Loucy (cell line): ENCODE data around the gene SPPL3.

ENCODE experiments used
- H2AFZ ChIP-seq: fragments of 200-600 bp; sonication (generic); 2 replicates; pipeline ENCODE4 v1.6.0; 2016; ENCODE audit warnings: antibody characterized with exemption, mild to moderate bottlenecking, low read length, moderate library complexity
- H3F3A ChIP-seq: fragments of 200-600 bp; 2 replicates; pipeline ENCODE4 v1.6.0; 2016; ENCODE audit warnings: antibody characterized with exemption, low read depth, mild to moderate bottlenecking
- H3K27me3 ChIP-seq: fragments of 200-600 bp; sonication (generic); 2 replicates; pipeline ENCODE4 v1.6.1; 2014; ENCODE audit warnings: low read length, mild to moderate bottlenecking; ENCODE audit not compliant: insufficient read depth, poor library complexity, severe bottlenecking
- H3K36me3 ChIP-seq: fragments of 200-600 bp; sonication (generic); 2 replicates; pipeline ENCODE4 v1.6.1; 2016; ENCODE audit warnings: low read length; ENCODE audit not compliant: insufficient read depth
- H3K4me1 ChIP-seq: fragments of 200-600 bp; sonication (generic); 2 replicates; pipeline ENCODE4 v1.5.1; 2014; ENCODE audit warnings: low read length, mild to moderate bottlenecking; ENCODE audit not compliant: insufficient read depth, poor library complexity, severe bottlenecking
- H3K4me2 ChIP-seq: fragments of 200-600 bp; sonication (generic); 2 replicates; pipeline ENCODE4 v1.6.0; 2014; ENCODE audit warnings: antibody characterized with exemption, low read length, low read depth, mild to moderate bottlenecking; ENCODE audit not compliant: poor library complexity, severe bottlenecking
- H3K4me3 ChIP-seq: fragments of 200-600 bp; sonication (generic); 2 replicates; pipeline ENCODE4 v1.5.1; 2014; ENCODE audit warnings: low read length, mild to moderate bottlenecking, mixed read lengths; ENCODE audit not compliant: poor library complexity, severe bottlenecking
- H3K79me2 ChIP-seq: fragments of 200-600 bp; sonication (generic); 2 replicates; pipeline ENCODE4 v1.6.1; 2014; ENCODE audit warnings: low read length; ENCODE audit not compliant: insufficient read depth
- H3K9ac ChIP-seq: fragments of 200-600 bp; sonication (generic); 2 replicates; pipeline ENCODE4 v1.6.0; 2014; ENCODE audit warnings: mild to moderate bottlenecking, low read depth, low read length, moderate library complexity; ENCODE audit not compliant: poor library complexity, severe bottlenecking
- H3K9me2 ChIP-seq: fragments of 200-600 bp; sonication (generic); replicated peaks from 2 replicates; pipeline ENCODE4 v1.6.1; 2016; ENCODE audit warnings: low read depth, low read length, mixed read lengths
- H3K9me3 ChIP-seq: fragments of 200-600 bp; sonication (generic); 2 replicates; pipeline ENCODE4 v1.6.1; 2014; ENCODE audit warnings: mild to moderate bottlenecking, antibody characterized with exemption, low read length, low read depth; ENCODE audit not compliant: insufficient read depth
- H4K20me1 ChIP-seq: fragments of 200-600 bp; sonication (generic); 2 replicates; pipeline ENCODE4 v1.6.0; 2014; ENCODE audit warnings: antibody characterized with exemption, low read length, mild to moderate bottlenecking; ENCODE audit not compliant: insufficient read depth, poor library complexity, severe bottlenecking
- CTCF ChIP-seq: fragments of 200-600 bp; sonication (generic); conservative IDR thresholded peaks from 2 replicates; pipeline ENCODE4 v1.5.1; 2014; ENCODE audit warnings: mild to moderate bottlenecking, antibody characterized with exemption, low read length
- EZH2phosphoT487 ChIP-seq: fragments of 200-600 bp; IDR thresholded peaks from 2 replicates; pipeline ENCODE4 v1.6.1; 2018; ENCODE audit warnings: antibody characterized with exemption, mild to moderate bottlenecking, moderate library complexity, borderline replicate concordance

The SPPL3 gene

GRCh38 chr12:120831648-120832267 is 72.4 kb downstream of the SPPL3 start:
- H3K9me2 ChIP-seq = no peaks in the 10 kb centered on the region
- H3F3A ChIP-seq = 0 out of 2 replicates have a peak, but pooled peaks cover 4% of the 10 kb centered on the region
- no peak overlapping the region for H2AFZ ChIP-seq
- H3K4me1 ChIP-seq = peaks cover 62% of the 10 kb centered on the region
- no peaks in the 10 kb centered on the region for H3K9me3 ChIP-seq
- no peak overlapping the region for H3K4me3 ChIP-seq
- peaks cover 4% of the 10 kb centered on the region for H4K20me1 ChIP-seq
- TF ChIP-seq CTCF = no peak
- no peak for TF ChIP-seq EZH2phosphoT487
- H3K79me2 ChIP-seq = peaks cover 93% of the 10 kb centered on the region
- H3K9ac ChIP-seq = no peak overlapping the region
- peak overlapping the region; percentile 2 for H3K4me2 ChIP-seq
- H3K36me3 ChIP-seq = no peaks in the 10 kb centered on the region
- H3K27me3 ChIP-seq = no peaks in the 10 kb centered on the region

- H3K4me3 ChIP-seq = no peak overlapping the region
- no peaks in the 10 kb centered on the region for H3K9me3 ChIP-seq
- H3K27me3 ChIP-seq = no peaks in the 10 kb centered on the region
- peak overlapping the region; percentile 17 for H3K4me2 ChIP-seq
- H3K79me2 ChIP-seq = peaks cover 93% of the 10 kb centered on the region
- TF ChIP-seq CTCF = no peak
- no peak for TF ChIP-seq EZH2phosphoT487
- H2AFZ ChIP-seq = no peak overlapping the region
- peaks cover 54% of the 10 kb centered on the region for H3K4me1 ChIP-seq
- peaks cover under 1% of the 10 kb centered on the region for H4K20me1 ChIP-seq
- H3K9ac ChIP-seq = no peak overlapping the region
- 0 out of 2 replicates have a peak, but pooled peaks cover 4% of the 10 kb centered on the region for H3F3A ChIP-seq
- no peaks in the 10 kb centered on the region for H3K9me2 ChIP-seq
- no peaks in the 10 kb centered on the region for H3K36me3 ChIP-seq
Observed at GRCh38 chr12:120830966-120831365, 73.2 kb downstream of the SPPL3 start.

GRCh38 chr12:120830052-120830940 is 73.9 kb downstream of the SPPL3 start:
- Histone ChIP-seq H3F3A (0 out of 2 replicates have a peak, but pooled peaks cover under 1% of the 10 kb centered on the region), H2AFZ (no peak overlapping the region), H3K79me2 (peaks cover 94% of the 10 kb centered on the region), H4K20me1 (peaks cover 5% of the 10 kb centered on the region), H3K4me3 (no peak overlapping the region), H3K9ac (no peak overlapping the region), H3K36me3 (no peaks in the 10 kb centered on the region), H3K9me3 (no peaks in the 10 kb centered on the region), H3K4me1 (peaks cover 47% of the 10 kb centered on the region), H3K4me2 (peak overlapping the region; percentile 17), H3K27me3 (no peaks in the 10 kb centered on the region), H3K9me2 (no peaks in the 10 kb centered on the region)
- no peak for TF ChIP-seq EZH2phosphoT487
- TF ChIP-seq CTCF = no peak
